HL-60 (cell line): ENCODE results near the gene TP53AIP1.

Experiments used
- CTCF ChIP-seq: IDR thresholded peaks from one replicate; pipeline ENCODE4 v1.5.1; 2011; ENCODE audit warnings: low read length, control low read depth, inconsistent platforms; ENCODE audit not compliant: insufficient read depth
- GABPA ChIP-seq: IDR thresholded peaks from 2 replicates; pipeline ENCODE4 v1.6.1; 2012; ENCODE audit warnings: low read depth
- POLR2AphosphoS5 ChIP-seq: IDR thresholded peaks from 2 replicates; pipeline ENCODE4 v1.6.1; 2012; ENCODE audit warnings: low read depth

- TF ChIP-seq POLR2AphosphoS5, result no peak
- TF ChIP-seq GABPA, result no peak
- TF ChIP-seq CTCF, result no peak
These were observed 51.9 kb downstream of the TP53AIP1 start, which contains the start of gene KCNJ5 for GRCh38 chr11:128890543-128891368.
